ENCODE results near the gene SFI1.
"Not testable (repeated sequence)": the region's sequence is repeated elsewhere in the genome, so short reads cannot be mapped to it uniquely, and the experiment has no call there.

The SFI1 gene, protein sequence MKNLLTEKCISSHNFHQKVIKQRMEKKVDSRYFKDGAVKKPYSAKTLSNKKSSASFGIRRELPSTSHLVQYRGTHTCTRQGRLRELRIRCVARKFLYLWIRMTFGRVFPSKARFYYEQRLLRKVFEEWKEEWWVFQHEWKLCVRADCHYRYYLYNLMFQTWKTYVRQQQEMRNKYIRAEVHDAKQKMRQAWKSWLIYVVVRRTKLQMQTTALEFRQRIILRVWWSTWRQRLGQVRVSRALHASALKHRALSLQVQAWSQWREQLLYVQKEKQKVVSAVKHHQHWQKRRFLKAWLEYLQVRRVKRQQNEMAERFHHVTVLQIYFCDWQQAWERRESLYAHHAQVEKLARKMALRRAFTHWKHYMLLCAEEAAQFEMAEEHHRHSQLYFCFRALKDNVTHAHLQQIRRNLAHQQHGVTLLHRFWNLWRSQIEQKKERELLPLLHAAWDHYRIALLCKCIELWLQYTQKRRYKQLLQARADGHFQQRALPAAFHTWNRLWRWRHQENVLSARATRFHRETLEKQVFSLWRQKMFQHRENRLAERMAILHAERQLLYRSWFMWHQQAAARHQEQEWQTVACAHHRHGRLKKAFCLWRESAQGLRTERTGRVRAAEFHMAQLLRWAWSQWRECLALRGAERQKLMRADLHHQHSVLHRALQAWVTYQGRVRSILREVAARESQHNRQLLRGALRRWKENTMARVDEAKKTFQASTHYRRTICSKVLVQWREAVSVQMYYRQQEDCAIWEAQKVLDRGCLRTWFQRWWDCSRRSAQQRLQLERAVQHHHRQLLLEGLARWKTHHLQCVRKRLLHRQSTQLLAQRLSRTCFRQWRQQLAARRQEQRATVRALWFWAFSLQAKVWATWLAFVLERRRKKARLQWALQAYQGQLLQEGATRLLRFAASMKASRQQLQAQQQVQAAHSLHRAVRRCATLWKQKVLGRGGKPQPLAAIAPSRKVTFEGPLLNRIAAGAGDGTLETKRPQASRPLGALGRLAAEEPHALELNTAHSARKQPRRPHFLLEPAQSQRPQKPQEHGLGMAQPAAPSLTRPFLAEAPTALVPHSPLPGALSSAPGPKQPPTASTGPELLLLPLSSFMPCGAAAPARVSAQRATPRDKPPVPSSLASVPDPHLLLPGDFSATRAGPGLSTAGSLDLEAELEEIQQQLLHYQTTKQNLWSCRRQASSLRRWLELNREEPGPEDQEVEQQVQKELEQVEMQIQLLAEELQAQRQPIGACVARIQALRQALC

DNA sequence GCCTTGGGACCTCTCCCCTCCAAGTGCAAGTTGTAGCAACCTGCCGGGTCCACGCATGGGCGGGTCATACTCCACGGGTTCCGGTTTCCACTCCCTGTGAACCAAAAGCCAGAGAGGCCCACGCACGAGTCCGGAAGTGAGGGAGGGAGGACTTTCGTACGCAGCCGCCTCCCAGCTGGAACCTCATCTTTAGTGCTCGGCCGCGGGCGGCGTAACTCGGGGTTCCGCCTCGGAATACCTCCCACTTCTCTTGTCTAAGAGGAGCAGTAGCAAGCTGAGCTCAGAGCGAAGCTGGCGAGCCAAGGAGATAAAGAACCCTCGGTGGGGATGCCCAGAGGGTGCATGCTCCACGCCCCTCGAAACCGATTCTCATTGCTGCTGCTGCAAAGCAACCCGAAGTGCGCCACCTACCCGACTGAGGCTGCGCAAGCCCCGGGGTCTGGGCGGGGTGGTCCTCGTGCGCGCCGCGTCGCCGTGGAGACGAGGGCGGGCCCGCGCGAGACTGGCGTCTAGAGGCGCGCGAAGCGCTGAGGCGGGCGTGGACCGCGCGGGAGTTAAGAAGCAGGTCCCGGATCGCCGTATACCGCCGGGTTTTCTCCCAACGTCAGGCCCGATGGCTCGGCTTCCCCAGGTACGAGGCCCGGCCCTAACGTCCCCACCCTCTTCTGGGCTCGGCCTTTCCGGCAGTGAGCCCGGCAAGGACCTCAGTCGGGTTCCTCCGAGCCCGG is at the start of gene SFI1:
SFI1 (plus strand) TSS at position 530 of the 728 bp plus-strand sequence. CDS start 11,749 bp downstream, outside the sequence.
- peak; percentile 89 to 94 (median 92) for DNase-seq (ENCODE audit: low read depth in 3 of 3)

DNA sequence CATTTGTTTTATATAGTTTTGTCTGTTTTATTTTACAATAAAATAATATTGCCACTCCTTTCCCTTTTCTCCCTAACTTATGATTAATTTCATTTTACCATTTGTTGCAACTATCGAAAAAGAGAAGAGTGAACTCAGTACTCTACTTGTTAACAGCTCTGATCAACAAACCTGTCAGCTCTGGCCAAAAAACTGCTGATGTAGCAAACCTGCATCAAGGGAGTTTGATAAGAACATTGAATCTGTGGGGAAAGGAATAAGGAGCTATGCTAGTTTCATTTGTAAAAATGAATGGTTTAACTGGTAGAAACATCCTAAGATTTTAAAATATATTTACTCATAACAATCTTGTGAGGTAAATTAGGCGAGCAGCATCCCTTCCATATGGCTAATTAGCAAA is 49.6 kb upstream of the SFI1 start:
- DNase-seq (ENCODE audit: low read depth in 3 of 3), result no peak

DNA sequence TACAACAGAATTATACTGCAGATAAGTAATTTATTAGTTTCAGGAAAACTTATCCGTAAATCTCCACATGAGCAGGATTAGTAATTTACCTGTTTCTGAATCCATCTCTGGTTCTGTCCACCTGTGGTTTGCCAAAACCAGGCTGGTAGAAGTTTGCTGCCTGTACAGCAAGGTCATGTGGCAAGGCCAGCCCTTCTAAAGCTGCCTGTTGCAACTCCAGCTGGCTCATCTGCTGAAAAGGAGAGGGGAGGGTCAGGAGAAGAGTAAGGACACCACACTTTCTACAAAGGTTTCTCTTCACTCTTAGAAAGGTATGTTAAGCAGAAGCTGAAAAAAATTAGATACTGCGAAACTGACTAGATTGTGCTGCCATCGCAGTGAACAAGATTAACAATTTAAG is 49.0 kb upstream of the SFI1 start:
- DNase-seq (ENCODE audit: low read depth in 3 of 3), result no peak

DNA sequence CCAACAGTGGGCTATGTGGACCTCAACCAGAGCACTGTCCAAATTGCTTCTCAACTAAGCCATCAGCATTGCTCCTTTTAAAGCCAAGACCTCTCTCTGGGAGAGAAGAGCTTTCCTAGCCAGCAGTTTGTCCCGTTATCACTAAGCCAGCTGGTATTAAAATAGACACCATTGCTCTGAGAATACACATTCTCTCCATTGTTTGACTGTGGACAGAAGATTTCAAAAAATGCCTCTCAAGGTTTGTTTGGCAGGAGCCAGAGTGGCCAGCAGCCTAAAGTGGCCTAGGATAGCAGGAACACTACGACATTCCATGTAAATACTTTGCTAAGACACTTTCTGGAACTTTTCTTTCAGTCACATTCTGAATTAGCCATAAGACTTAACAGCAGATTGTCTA is 48.0 kb upstream of the SFI1 start:
- no peak for DNase-seq (ENCODE audit: low read depth in 3 of 3)

DNA sequence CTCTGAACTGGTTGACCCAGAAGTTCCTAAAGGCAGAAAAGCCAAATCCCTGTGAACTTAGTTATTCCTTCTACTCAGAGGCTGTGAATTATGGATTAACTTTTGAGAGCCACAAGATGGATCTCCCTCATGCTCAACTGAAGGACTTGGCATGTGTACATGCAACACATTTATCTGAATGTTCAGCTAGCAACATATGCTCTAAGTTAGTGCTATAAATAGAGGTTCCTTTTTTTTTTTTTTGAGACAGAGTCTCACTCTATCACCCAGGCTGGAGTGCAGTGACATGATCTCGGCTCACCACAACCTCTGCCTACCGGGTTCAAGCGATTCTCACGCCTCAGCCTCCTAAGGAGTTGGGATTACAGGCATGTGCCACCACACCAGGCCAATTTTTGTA is 46.8 kb upstream of the SFI1 start:
- DNase-seq (ENCODE audit: low read depth in 3 of 3), result no peak

DNA sequence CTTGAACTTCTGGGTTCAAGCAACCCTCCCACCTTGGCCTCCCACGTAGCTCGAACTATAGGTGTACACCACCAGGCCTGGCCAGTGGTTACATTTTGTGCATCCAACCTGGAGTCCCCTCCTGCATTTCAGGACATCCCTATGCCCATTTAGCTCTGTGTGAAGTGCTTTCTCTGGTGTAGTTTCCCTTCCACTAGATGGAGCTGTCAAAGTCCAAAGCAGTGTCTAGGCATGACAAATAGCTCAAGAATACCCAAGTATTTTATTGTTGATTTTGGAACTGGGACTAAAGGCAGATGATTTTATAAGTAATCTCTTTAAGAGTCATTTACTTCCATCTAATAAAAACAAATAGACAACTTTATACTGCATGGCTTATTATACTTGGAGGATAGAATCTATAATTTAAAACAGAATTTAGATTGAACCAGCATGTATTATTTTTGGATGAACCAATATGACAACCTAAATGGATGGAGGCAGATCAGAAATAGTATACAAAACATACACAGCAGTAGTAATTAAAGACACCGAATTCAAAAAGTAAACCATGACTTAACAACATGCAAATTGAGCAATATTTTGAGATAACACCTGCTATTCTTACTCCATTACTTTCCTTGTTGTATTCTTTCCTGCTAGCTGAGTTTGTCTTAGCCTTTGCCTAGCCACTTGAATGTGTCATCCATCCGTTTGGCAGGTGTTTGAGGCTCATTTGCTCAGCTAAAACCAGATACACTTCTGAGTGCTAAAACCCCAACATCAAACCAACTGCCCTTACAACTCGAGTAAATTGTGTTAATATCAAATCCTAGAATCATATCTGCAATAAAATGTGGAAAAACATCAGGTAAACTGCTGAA is 44.4 kb upstream of the SFI1 start:
- DNase-seq (ENCODE audit: low read depth in 3 of 3), result no peak

DNA sequence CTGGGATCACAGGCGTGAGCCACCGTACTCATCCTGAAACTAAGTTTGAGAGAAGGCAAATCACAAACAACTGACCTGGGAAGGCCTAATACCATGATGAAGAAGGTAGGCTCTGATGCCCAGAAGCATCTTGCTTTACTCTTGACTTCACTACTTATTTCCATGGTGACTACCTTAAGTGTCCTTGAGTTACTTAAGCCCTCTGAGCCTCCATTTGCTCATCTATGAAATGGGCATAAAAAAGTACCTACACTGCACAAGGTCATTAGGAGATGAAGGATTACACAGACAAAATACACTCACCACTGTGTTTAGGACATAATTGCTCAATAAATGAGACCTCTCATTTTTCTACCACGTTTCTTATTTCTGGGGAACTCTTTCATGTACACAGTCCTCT is 34.6 kb upstream of the SFI1 start:
- DNase-seq (ENCODE audit: low read depth in 3 of 3), result no peak

DNA sequence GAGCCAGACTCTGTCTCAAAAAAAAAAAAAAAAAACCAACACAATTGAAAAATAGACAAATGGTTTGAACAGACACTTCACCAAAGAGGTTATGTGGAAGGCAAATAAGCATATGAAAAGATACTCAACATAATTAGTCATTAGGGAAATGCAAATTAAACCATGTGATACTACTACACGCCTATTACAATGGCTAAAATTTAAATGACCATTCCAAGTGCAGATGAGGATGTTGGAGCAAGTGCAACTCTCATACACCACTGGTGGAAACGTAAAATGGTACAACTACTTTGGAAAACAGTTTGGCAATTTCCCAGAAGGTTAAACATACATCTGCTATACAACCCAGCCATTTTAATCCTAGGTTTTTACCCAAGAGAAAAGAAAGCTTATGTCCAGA is 31.0 kb upstream of the SFI1 start:
- no peak for DNase-seq (ENCODE audit: low read depth in 3 of 3)

DNA sequence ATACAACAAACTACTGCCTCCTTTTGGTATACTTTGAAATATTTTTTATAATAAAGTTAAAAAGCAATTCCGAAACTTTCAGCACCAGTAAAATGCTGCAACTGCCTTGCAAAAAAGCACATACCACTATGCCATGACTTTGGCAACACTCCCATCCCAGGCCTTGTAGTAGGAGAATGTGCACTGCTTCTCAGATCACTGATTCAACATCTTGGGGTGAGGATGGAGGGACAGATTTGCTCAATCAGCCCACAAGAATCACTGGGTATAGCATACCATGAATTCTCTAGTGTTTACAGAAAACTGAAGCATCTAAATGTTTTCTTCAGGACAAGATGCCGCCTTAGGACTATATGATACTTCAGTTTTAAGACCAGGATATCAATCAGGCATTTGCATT is 21.6 kb upstream of the SFI1 start:
- DNase-seq (ENCODE audit: low read depth in 3 of 3), result no peak

DNA sequence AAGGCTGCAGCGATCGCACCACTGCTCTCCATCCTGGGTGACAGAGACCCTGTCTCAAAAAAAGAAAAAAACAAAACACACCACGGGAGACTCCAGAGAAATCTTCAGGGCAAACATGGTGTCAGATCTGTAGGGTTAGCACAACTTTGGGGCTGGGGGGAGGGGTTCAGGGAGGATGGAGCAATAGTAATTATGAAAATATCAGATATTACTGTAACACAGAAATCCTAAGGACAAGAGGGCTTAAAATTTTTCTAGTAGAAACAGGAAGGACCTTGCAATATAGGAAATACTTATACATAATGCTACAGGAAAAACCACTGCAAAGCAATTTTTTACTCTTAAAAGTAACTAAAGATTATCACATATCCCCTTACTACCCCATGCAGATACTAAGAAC is 20.5 kb upstream of the SFI1 start:
- DNase-seq (ENCODE audit: low read depth in 3 of 3), result no peak

DNA sequence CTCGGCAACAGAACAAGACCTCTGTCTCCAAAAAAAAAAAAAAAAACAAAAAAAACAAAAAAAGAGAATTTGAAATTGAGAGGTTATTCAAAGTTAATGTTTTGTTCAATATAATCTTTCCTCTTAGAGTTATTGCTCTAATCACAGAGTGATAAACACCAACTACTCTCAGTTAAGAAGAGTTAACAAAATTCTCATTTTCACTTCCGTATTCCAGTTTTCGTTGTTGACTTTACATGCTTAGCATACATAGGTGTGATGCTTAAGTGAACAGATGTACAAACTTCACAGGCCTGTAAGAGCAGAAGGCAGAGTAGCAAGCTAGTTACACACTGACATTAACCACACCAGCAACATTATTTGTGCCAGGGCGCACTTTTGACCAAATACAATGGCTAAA is 19.0 kb upstream of the SFI1 start:
- no peak for DNase-seq (ENCODE audit: low read depth in 3 of 3)

DNA sequence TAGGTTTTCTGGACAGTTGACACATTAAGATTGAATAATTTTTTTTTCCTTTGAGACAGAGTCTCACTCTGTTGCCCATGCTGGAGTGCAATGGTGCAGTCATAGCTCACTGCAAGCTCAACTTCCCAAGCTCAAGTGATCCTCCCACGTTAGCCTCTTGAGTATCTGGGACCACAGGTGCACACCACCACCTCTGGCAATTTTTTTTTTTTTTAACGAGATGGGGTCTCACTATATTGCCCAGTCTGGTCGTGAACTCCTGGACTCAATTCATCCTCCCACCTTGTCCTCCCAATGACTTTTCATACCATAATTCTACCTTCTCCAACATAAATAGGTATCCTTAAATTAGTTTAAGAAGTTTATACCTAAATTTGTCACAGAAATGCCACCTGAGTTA is 15.2 kb upstream of the SFI1 start:
- no peak for DNase-seq (ENCODE audit: low read depth in 3 of 3)

DNA sequence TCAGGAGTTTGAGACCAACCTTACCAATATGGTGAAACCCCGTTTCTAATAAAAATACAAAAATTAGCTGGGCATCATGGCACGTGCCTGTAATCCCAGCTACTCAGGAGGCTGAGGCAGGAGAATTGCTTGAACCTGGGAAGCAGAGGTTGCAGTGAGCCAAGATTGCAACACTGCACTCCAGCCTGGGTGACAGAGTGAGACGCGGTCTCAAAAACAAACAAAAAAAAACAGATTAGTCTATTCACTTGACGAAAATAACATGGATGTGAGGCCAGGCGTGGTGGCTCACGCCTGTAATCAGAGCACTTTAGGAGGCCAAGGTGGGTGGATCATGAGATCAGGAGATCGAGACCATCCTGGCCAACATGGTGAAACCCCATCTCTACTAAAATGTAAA is 13.9 kb upstream of the SFI1 start:
- not testable (repeated sequence) for DNase-seq (ENCODE audit: low read depth in 3 of 3)

DNA sequence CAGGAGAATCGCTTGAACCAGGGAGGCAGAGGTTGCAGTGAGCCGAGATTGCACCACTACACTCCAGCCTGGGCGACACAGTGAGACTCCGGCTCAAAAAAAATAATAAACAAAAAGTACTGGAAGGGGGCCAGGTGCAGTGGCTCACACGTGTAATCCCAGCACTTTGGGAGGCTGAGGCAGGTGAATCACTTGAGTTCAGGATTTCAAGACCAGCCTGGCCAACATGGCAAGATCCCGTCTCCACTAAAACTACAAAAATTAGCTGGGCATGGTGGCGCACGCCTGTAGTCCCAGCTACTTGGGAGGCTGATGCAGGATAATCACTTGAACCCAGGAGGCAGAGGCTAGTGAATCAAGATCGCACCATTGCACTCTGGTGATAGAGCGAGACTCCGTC is 10.0 kb upstream of the SFI1 start:
- not testable (repeated sequence) for DNase-seq (ENCODE audit: low read depth in 3 of 3)

DNA sequence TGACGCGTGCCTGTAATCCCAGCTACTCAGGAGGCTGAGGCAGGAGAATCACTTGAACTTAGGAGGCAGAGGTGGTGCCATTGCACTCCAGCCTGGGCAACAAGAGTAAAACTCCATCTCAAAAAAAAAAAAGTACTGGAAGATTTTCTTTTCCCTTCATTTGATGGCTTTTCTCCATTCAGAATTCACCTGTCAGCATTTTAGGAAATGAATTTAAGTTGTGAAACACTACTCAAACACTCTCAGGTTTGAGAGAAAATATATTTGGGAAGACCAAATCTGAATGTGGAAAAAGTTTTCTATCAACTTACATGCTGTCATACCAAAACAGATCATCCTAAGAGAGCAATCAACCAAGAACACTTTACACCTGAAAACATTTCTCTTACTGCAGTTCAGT is 9.4 kb upstream of the SFI1 start:
- no peak for DNase-seq (ENCODE audit: low read depth in 3 of 3)

DNA sequence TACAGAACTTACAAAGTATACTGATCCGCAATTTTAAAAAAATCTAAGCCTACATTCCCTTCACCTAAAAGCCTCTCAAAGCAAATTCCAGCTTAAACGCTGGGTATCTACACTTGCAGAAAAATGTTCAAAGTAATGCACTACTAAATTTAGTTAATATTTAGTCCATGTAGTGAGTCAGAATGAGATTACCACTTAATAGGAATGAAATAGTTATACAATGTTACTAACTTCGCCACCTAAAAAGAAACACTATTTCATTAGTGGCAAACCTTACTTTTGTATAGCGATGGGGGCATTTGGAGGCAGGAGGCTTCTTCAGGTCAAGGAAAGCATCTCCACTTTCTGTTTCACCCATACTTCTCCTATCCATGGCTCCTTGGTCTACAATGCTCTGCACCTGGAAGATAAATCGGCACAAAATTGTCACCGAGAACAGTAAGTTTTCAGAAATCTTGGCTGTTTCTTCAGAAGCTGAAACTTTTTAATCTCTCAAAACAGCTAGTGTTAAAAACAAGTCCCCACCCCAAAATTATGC is 7.9 kb upstream of the SFI1 start:
- DNase-seq (ENCODE audit: low read depth in 3 of 3), result no peak

DNA sequence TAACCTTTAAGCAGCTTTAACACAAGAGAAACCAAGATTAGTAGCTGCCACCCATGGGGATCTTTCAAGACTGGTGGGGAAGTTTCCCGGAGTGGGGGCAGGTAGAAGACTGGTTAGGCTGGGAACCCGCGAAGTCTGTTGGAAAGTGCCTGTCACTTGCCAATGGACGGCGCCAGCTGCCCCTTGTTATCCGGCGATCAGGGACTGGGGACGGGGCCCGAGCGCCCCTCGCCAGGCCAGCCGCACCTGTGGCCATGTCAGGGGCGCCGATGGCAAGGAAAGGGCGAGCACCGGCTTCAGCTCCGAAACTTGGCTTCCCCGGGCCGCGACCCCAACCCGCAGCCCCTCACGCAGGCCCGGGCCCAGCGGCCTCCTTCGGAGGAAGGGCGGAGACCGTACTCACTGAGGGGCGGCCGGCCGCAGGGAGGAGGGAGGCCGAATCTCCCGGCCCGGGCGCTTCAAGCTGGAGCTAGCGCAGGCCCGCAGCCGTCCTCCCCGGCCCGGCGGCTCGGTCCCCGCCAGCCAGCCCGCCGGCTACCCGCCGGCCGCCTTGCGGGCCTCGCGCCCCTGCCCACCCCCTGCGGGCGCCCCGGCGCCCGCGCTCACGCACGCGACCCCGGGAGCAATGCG is 7.2 kb upstream of the SFI1 start:
- peak in 1 of 3 donors; percentile 27 for DNase-seq (ENCODE audit: low read depth in 3 of 3)

DNA sequence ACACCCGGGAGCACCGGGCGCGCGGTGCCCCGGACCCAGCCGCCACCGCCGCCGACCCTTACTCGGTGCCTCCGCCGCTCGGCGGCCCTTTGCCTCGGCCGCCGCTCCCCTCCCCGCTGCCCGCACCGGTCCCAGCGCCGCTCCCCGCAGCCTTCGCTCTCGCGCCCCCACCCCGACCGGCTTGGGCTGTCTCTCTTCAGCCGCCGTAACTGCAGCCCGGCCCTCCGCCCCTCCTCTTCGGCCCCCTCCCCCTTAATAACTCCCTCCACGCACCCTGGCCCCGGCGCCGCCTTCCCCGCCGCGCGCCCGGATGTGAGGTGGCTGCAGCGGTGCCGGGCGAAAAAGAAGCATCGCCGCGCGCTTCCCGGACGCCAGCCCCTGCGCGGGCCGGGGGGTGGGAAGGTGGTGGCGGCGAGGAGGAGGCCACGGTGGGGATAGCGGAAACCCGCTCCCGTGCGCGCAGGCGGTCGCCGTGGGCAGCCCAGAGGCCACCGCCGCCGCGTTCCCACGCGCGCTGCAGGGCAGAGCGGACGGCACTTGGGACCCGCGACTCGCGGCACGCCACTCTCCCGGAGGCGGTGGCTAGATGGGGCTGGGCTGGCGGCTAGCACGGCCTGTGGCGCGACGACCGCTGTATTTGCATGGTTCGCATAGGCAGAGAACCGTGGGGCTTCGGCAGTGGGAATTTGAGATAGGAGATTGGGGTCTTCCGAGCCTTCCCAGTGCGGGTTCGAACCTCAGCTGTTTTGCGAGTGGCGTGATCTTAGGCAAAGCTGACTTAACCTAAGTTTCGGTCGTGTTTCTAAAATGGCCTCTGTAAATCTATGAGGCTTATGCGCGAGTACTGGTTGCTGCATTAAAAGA is 6.5 kb upstream of the SFI1 start, which contains the start of gene EIF4ENIF1:
EIF4ENIF1 (minus strand) TSS at position 211 of the 864 bp plus-strand sequence. CDS start 1,124 bp downstream, outside the sequence.
- DNase-seq (ENCODE audit: low read depth in 3 of 3), result peak; percentile 70 to 81 (median 74)

DNA sequence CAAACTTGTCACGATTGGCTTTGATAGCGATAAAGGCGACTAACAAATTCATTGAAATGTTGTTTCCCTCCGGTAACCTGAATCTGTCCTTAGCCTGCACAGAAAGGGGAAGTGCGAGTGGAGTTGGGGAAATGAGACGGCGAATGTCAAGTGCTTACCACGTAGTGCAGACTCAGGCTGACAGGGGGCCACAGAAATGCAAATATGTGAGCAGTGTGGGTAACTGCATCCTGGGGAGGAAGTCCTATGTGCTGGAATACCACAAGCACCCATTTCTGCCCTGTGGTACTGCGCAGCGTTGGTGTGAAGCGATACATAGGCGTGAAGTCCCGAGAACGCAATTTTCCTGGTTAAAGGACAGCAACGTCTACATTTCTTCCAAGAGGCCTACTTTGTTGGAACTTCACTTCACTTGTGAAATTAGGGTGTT is 5.8 kb upstream of the SFI1 start:
- DNase-seq (ENCODE audit: low read depth in 3 of 3), result peak; percentile 22 to 35 (median 33)
